ENCODE results near the gene OR2Y1. TPM values are rescaled to one million over a fixed set of nuclear protein-coding genes. Genes with fewer than 3 reads are reported as not detected.
"Not testable (repeated sequence)": the region's sequence is repeated elsewhere in the genome, so short reads cannot be mapped to it uniquely, and the experiment has no call there.

Gene OR2Y1
- total and polyA plus RNA-seq, 4 donors = not detected

- Histone ChIP-seq H3K9me3 (ENCODE audit: control insufficient read depth, insufficient read depth, low read length) (no peaks in the 10 kb centered on the region), H3K4me3 (ENCODE audit: low read depth, low read length) (no peak overlapping the region), H3K27me3 (ENCODE audit: control insufficient read depth, insufficient read depth, low read length) (no peaks in the 10 kb centered on the region), H3K4me1 (ENCODE audit: control insufficient read depth, insufficient read depth, low read length) (peaks cover 24% of the 10 kb centered on the region), H3K36me3 (ENCODE audit: control insufficient read depth, insufficient read depth, low read length) (peaks cover 3% of the 10 kb centered on the region), H3K27ac (ENCODE audit: low read depth, low read length) (no peak overlapping the region)
- DNase-seq (ENCODE audit: low read depth in 4 of 6, low spot score in 6 of 6) = no peak
- 100% methylated on average over 1 of the region's 2 CpGs for WGBS (ENCODE audit: insufficient coverage)
These were observed 42.9 kb upstream of the OR2Y1 start for GRCh38 chr5:180782748-180783147.

GRCh38 chr5:180781900-180782326 is 42.1 kb upstream of the OR2Y1 start:
- H3K27ac ChIP-seq (ENCODE audit: low read depth, low read length); DNase-seq (ENCODE audit: low read depth in 4 of 6, low spot score in 6 of 6); H3K36me3 ChIP-seq (ENCODE audit: control insufficient read depth, insufficient read depth, low read length); H3K27me3 ChIP-seq (ENCODE audit: control insufficient read depth, insufficient read depth, low read length); H3K9me3 ChIP-seq (ENCODE audit: control insufficient read depth, insufficient read depth, low read length); H3K4me3 ChIP-seq (ENCODE audit: low read depth, low read length): not testable (repeated sequence)
- 89% methylated on average over 12 of the region's 14 CpGs for WGBS (ENCODE audit: insufficient coverage)
- H3K4me1 ChIP-seq (ENCODE audit: control insufficient read depth, insufficient read depth, low read length) = peaks cover 18% of the 10 kb centered on the region

- 82% methylated on average over 10 of the region's 10 CpGs for WGBS (ENCODE audit: insufficient coverage)
- no peaks in the 10 kb centered on the region for H3K27me3 ChIP-seq (ENCODE audit: control insufficient read depth, insufficient read depth, low read length)
- H3K4me3 ChIP-seq (ENCODE audit: low read depth, low read length) = no peak overlapping the region
- DNase-seq (ENCODE audit: low read depth in 4 of 6, low spot score in 6 of 6) = no peak
- H3K9me3 ChIP-seq (ENCODE audit: control insufficient read depth, insufficient read depth, low read length) = no peaks in the 10 kb centered on the region
- H3K4me1 ChIP-seq (ENCODE audit: control insufficient read depth, insufficient read depth, low read length) = peaks cover under 1% of the 10 kb centered on the region
- H3K36me3 ChIP-seq (ENCODE audit: control insufficient read depth, insufficient read depth, low read length) = no peaks in the 10 kb centered on the region
- H3K27ac ChIP-seq (ENCODE audit: low read depth, low read length) = no peak overlapping the region
These were observed 40.2 kb upstream of the OR2Y1 start for GRCh38 chr5:180779985-180780610.

GRCh38 chr5:180777475-180777874 is 37.6 kb upstream of the OR2Y1 start:
- H3K36me3 ChIP-seq (ENCODE audit: control insufficient read depth, insufficient read depth, low read length) = no peaks in the 10 kb centered on the region
- no peaks in the 10 kb centered on the region for H3K9me3 ChIP-seq (ENCODE audit: control insufficient read depth, insufficient read depth, low read length)
- H3K4me3 ChIP-seq (ENCODE audit: low read depth, low read length) = no peak overlapping the region
- H3K27ac ChIP-seq (ENCODE audit: low read depth, low read length) = no peak overlapping the region
- H3K4me1 ChIP-seq (ENCODE audit: control insufficient read depth, insufficient read depth, low read length) = no peaks in the 10 kb centered on the region
- H3K27me3 ChIP-seq (ENCODE audit: control insufficient read depth, insufficient read depth, low read length) = no peaks in the 10 kb centered on the region
- 100% methylated on average over 1 of the region's 1 CpG for WGBS (ENCODE audit: insufficient coverage)
- DNase-seq (ENCODE audit: low read depth in 4 of 6, low spot score in 6 of 6) = no peak

DNA sequence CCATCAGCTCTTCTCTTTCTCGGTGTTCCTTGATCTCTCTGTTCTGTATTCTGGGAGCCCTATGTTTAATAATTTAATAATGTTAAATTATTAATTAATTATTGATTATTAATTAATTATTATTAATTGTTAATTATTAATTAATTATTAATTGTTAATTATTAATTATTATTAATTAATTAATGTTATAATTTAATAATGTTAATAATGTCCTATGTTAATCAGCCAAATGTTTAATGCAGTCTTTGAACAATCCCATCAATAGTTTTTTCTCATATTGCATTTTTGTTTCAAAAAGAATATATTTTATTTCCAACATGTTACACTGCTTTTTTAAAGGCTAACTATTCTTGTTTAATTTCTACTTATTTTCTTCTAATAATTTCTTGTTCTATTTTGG is 36.5 kb upstream of the OR2Y1 start:
- H3K27ac ChIP-seq (ENCODE audit: low read depth, low read length) = no peak overlapping the region
- H3K36me3 ChIP-seq (ENCODE audit: control insufficient read depth, insufficient read depth, low read length) = no peaks in the 10 kb centered on the region
- H3K4me3 ChIP-seq (ENCODE audit: low read depth, low read length) = no peak overlapping the region
- WGBS (ENCODE audit: insufficient coverage) = no CpG with 5 or more reads among the region's 1 CpG
- no peaks in the 10 kb centered on the region for H3K4me1 ChIP-seq (ENCODE audit: control insufficient read depth, insufficient read depth, low read length)
- H3K9me3 ChIP-seq (ENCODE audit: control insufficient read depth, insufficient read depth, low read length) = no peaks in the 10 kb centered on the region
- DNase-seq (ENCODE audit: low read depth in 4 of 6, low spot score in 6 of 6) = no peak
- H3K27me3 ChIP-seq (ENCODE audit: control insufficient read depth, insufficient read depth, low read length) = no peaks in the 10 kb centered on the region

GRCh38 chr5:180775624-180776023 is 35.8 kb upstream of the OR2Y1 start:
- Histone ChIP-seq H3K27me3 (ENCODE audit: control insufficient read depth, insufficient read depth, low read length) (no peaks in the 10 kb centered on the region), H3K9me3 (ENCODE audit: control insufficient read depth, insufficient read depth, low read length) (no peaks in the 10 kb centered on the region), H3K4me1 (ENCODE audit: control insufficient read depth, insufficient read depth, low read length) (no peaks in the 10 kb centered on the region), H3K36me3 (ENCODE audit: control insufficient read depth, insufficient read depth, low read length) (no peaks in the 10 kb centered on the region), H3K4me3 (ENCODE audit: low read depth, low read length) (no peak overlapping the region), H3K27ac (ENCODE audit: low read depth, low read length) (no peak overlapping the region)
- WGBS (ENCODE audit: insufficient coverage) = 91% methylated on average over 3 of the region's 7 CpGs
- DNase-seq (ENCODE audit: low read depth in 4 of 6, low spot score in 6 of 6) = no peak

DNA sequence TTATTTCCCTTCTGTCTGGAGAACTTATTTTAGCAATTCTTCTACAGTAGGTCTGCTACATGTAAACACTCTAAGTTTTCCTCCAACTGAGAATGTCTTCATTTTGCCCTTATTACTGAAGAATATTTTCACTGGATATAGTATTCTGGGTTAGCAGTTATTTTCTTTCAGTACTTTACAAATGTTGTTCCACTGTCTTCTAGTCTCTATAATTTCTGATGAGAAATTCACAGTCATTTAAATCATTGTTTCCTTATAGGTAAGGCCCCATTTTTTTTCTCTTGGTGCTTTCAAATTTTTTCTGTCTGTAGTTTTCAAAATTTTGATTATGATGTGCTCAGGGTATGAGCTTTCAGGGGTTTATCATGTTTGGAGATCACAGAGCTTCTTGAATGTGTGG is 32.0 kb upstream of the OR2Y1 start:
- Histone ChIP-seq H3K9me3 (ENCODE audit: control insufficient read depth, insufficient read depth, low read length) (no peaks in the 10 kb centered on the region), H3K36me3 (ENCODE audit: control insufficient read depth, insufficient read depth, low read length) (no peaks in the 10 kb centered on the region), H3K4me1 (ENCODE audit: control insufficient read depth, insufficient read depth, low read length) (no peaks in the 10 kb centered on the region), H3K27me3 (ENCODE audit: control insufficient read depth, insufficient read depth, low read length) (no peaks in the 10 kb centered on the region), H3K4me3 (ENCODE audit: low read depth, low read length) (no peak overlapping the region), H3K27ac (ENCODE audit: low read depth, low read length) (no peak overlapping the region)
- DNase-seq (ENCODE audit: low read depth in 4 of 6, low spot score in 6 of 6) = no peak

DNA sequence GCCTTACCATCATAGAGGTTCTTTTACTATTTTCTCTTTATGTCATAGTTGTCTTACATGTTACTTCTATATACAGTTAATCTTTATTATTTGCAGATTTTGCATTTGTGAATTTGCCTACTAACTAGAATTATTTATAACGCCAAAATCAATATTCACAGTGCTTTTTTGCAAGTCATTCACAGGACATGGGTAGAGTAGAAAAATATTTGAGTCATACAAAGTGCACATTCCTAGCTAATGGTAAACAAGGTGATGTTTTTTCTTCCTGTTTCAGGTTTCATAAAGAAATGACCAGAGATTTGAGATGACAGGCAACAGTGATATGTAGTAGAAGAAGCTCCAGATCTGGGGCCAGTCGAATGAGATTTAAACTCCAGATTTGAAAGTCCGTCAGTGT is 30.0 kb upstream of the OR2Y1 start:
- H3K4me3 ChIP-seq (ENCODE audit: low read depth, low read length) = no peak overlapping the region
- no peaks in the 10 kb centered on the region for H3K36me3 ChIP-seq (ENCODE audit: control insufficient read depth, insufficient read depth, low read length)
- no peak overlapping the region for H3K27ac ChIP-seq (ENCODE audit: low read depth, low read length)

DNA sequence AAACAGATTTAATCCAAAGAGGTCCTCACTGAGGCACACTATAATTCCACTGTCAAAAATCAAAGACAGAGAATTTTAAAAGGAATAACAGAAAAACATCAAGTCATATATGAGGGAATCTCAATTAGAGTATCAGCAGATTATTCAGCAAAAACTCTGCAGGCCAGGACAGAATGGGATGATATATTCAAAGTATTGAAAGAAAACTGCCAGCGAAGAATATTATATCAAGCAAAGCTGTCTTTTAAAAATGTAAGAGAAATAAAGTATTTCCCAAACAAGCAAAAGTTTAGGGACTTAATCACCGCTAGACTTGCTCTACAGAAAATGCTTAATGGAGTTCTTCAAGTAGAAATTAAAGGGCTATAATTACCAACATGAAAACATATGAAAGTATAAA is 15.7 kb upstream of the OR2Y1 start:
- no peak for DNase-seq (ENCODE audit: low read depth in 4 of 6, low spot score in 6 of 6)
- no peak overlapping the region for H3K27ac ChIP-seq (ENCODE audit: low read depth, low read length)

More for the DNA sequence above, 30.0 kb upstream of the OR2Y1 start:
- DNase-seq (ENCODE audit: low read depth in 4 of 6, low spot score in 6 of 6) = no peak
- Histone ChIP-seq H3K9me3 (ENCODE audit: control insufficient read depth, insufficient read depth, low read length) (no peaks in the 10 kb centered on the region), H3K4me1 (ENCODE audit: control insufficient read depth, insufficient read depth, low read length) (no peaks in the 10 kb centered on the region), H3K27me3 (ENCODE audit: control insufficient read depth, insufficient read depth, low read length) (no peaks in the 10 kb centered on the region)
- no CpG with 5 or more reads among the region's 3 CpGs for WGBS (ENCODE audit: insufficient coverage)

DNA sequence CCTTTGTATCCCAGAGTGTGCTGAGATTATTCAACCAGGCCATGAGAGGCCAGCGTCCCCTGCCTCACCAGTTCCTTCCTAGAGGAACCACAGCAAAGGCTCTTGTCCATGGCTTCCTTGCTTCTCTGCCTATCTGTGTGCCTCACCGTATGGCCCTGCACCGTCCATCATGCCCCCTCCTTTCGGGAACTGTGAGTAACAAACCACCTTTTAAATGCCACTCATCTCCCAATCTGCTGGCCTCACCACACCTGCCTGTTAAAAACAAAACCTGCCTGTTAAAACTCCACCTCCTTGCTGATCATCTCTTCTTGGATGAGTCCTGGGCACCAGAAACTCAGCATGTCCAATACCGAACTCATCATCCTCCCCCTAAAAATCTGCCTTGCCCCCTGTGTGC is 4.4 kb upstream of the OR2Y1 start:
- no peak for DNase-seq (ENCODE audit: low read depth in 4 of 6, low spot score in 6 of 6)
- Histone ChIP-seq H3K4me3 (ENCODE audit: low read depth, low read length) (no peak overlapping the region), H3K27me3 (ENCODE audit: control insufficient read depth, insufficient read depth, low read length) (no peaks in the 10 kb centered on the region), H3K9me3 (ENCODE audit: control insufficient read depth, insufficient read depth, low read length) (no peaks in the 10 kb centered on the region), H3K27ac (ENCODE audit: low read depth, low read length) (no peak overlapping the region), H3K36me3 (ENCODE audit: control insufficient read depth, insufficient read depth, low read length) (no peaks in the 10 kb centered on the region), H3K4me1 (ENCODE audit: control insufficient read depth, insufficient read depth, low read length) (no peaks in the 10 kb centered on the region)
- 80% methylated on average over 5 of the region's 5 CpGs for WGBS (ENCODE audit: insufficient coverage)

More for the DNA sequence above, 15.7 kb upstream of the OR2Y1 start:
- Histone ChIP-seq H3K4me3 (ENCODE audit: low read depth, low read length) (no peak overlapping the region), H3K36me3 (ENCODE audit: control insufficient read depth, insufficient read depth, low read length) (no peaks in the 10 kb centered on the region), H3K4me1 (ENCODE audit: control insufficient read depth, insufficient read depth, low read length) (no peaks in the 10 kb centered on the region), H3K9me3 (ENCODE audit: control insufficient read depth, insufficient read depth, low read length) (no peaks in the 10 kb centered on the region), H3K27me3 (ENCODE audit: control insufficient read depth, insufficient read depth, low read length) (peaks cover 3% of the 10 kb centered on the region)
- WGBS (ENCODE audit: insufficient coverage) = no CpG with 5 or more reads among the region's 2 CpGs
